Lower leg skin (tissue), 4 donors: ENCODE data around the gene CROT. TPM values are rescaled to one million over a fixed set of nuclear protein-coding genes. Genes with fewer than 3 reads are reported as not detected.
A peak's percentile ranks its signal among the peaks of the same experiment; 100 is the strongest.

ENCODE experiments used
- DNase-seq, 2 donors: peaks; one replicate each; pipeline ENCODE4 v3.0.0-alpha.2; 2019; ENCODE audit warnings: low spot score in 2 of 2
- H3K4me3 ChIP-seq: fragments of 200-600 bp; sonication (generic); 2 replicates; pipeline ENCODE4 v1.5.1; 2017; ENCODE audit warnings: mild to moderate bottlenecking, low read depth; ENCODE audit not compliant: poor library complexity, severe bottlenecking
- CTCF ChIP-seq, 3 donors: fragments of 450-650 bp; IDR thresholded peaks; one replicate each; pipeline ENCODE4 v1.5.1; 2016; ENCODE audit warnings: antibody characterized with exemption in 3 of 3, mild to moderate bottlenecking in 3 of 3, moderate library complexity in 2 of 3
- POLR2A ChIP-seq, 2 donors: fragments of 450-650 bp; IDR thresholded peaks; one replicate each; pipeline ENCODE4 v1.6.1; 2016 to 2017; ENCODE audit warnings: antibody characterized with exemption in 2 of 2, mild to moderate bottlenecking in 1 of 2, moderate library complexity in 1 of 2
- WGBS, 2 donors: methylation state at CpG; one replicate each; pipeline ENCODE4 v1.1.5; 2018; 5-methylcytosine and 5-hydroxymethylcytosine counted together
- intact Hi-C: fragments of 100-400 bp; cut with DNase I; formaldehyde crosslinking; loops from one replicate; pipeline ENCODE4 v1.15.0; 2023; ENCODE audit warnings: low total_unique reads
- total RNA-seq, 4 donors: library from RNA; depleted of rRNA; stranded (reverse); fragments of >200 nt; gene quantifications; one replicate each; pipeline ENCODE4 v1.1.0, GENCODE V29; 2016

Gene CROT
- total RNA-seq, 4 donors from 2014 or later: 18.9 to 41.3 (median 25.2) TPM

DNA sequence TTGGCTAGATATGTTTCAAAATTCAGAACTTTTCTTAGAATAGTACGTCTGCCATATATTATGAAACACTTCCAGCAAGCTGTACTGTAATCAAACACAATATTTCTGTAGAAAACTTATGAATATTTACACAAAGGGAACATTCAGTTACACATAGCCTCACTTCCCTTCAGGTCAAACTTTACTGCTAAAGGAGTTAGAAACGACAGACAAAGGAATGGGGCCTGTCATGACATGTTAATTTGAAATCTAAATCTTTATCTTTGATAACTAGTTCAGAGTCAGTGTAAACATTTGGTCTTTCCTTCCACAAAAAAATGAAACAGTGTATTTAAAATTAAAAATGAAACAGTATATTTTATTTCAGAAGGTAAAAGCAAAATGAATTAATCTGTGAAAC lies 1.0 kb upstream of the CROT start:
- H3K4me3 ChIP-seq: no peak overlapping the region
- no peak for DNase-seq
- 17% methylated on average over 2 of the region's 2 CpGs for WGBS, 2 donors
- TF ChIP-seq CTCF (IDR thresholded peaks at IDR 0.05): no peak
- no peak for TF ChIP-seq POLR2A (IDR thresholded peaks at IDR 0.05)
- intact Hi-C loops: no loop called here

GRCh38 chr7:87345962-87346371 lies 503 bp downstream of the CROT start:
- intact Hi-C loops: no loop called here
- 9 to 11% methylated on average over 8 of the region's 8 CpGs for WGBS, 2 donors
- peak overlapping the region; percentile 66 for H3K4me3 ChIP-seq
- TF ChIP-seq CTCF (IDR thresholded peaks at IDR 0.05) (no peak), POLR2A (IDR thresholded peaks at IDR 0.05) (no peak)
- no peak for DNase-seq

GRCh38 chr7:87347207-87347606 lies 1.7 kb downstream of the CROT start:
- no peak for TF ChIP-seq CTCF (IDR thresholded peaks at IDR 0.05)
- no peak for TF ChIP-seq POLR2A (IDR thresholded peaks at IDR 0.05)
- DNase-seq: no peak
- intact Hi-C loops: no loop called here
- H3K4me3 ChIP-seq: no peak overlapping the region
- WGBS, 2 donors: 91 to 100% methylated on average over 1 of the region's 1 CpG

DNA sequence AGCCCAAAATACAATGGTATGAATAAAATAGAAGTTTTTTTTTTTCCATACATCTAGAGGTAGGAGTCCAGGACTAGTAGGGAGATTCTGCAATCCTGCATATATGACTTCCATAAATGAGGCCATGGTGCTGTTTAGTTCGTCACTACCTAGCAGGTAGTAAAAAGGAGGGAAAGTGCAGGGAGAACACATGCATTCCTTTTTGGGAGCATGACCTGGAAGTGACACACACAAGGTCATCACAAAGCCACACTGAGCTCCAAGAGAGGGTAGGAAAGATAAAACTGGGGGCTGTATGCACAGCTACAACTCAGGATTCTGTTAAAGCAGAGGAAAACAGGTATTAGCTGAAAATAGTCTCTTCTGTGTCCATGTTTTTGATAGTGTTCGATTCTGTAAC lies 2.2 kb downstream of the CROT start:
- TF ChIP-seq POLR2A (IDR thresholded peaks at IDR 0.05) (no peak), CTCF (IDR thresholded peaks at IDR 0.05) (no peak)
- 90 to 93% methylated on average over 2 of the region's 2 CpGs for WGBS, 2 donors
- intact Hi-C loops: no loop called here
- DNase-seq: no peak
- no peak overlapping the region for H3K4me3 ChIP-seq

GRCh38 chr7:87354749-87355148 lies 9.3 kb downstream of the CROT start:
- intact Hi-C loops: no loop called here
- WGBS, 2 donors: 93 to 96% methylated on average over 3 of the region's 3 CpGs
- TF ChIP-seq POLR2A (IDR thresholded peaks at IDR 0.05) (no peak), CTCF (IDR thresholded peaks at IDR 0.05) (no peak)
- DNase-seq: no peak
- no peak overlapping the region for H3K4me3 ChIP-seq

DNA sequence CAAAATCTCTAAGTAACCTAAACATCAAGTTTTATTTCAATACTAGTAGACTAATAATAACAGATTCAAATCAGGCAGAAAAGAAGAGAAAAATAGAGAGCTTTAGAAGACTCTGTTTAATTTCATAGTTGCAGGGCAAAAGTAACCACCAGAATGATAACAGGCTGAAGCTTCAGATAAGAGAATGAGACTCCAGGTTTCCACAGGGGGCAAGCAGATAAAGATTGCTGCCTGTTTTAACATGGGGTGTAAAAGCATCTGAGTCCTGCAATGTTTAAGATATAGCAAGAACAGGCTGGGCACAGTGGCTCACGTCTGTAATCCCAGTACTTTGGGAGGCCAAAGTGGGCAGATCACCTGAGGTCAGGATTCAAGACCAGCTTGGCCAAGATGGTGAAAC lies 11.0 kb downstream of the CROT start:
- DNase-seq: no peak
- 92 to 96% methylated on average over 1 of the region's 1 CpG for WGBS, 2 donors
- intact Hi-C loops: no loop called here
- no peak overlapping the region for H3K4me3 ChIP-seq
- TF ChIP-seq CTCF (IDR thresholded peaks at IDR 0.05) (no peak), POLR2A (IDR thresholded peaks at IDR 0.05) (no peak)
